ENCODE measurements around the gene PLEK2.
A peak's percentile ranks its signal among the peaks of the same experiment; 100 is the strongest.
"Not testable (repeated sequence)": the region's sequence is repeated elsewhere in the genome, so short reads cannot be mapped to it uniquely, and the experiment has no call there.

The PLEK2 gene

GRCh38 chr14:67426983-67427606, 15.1 kb upstream of the PLEK2 start:
- DNase-seq: peak; percentile 81

GRCh38 chr14:67426161-67426560, 14.2 kb upstream of the PLEK2 start:
- no peak for DNase-seq

- DNase-seq: no peak
These were observed 13.6 kb upstream of the PLEK2 start for GRCh38 chr14:67425608-67426007.

GRCh38 chr14:67424539-67424938, 12.6 kb upstream of the PLEK2 start:
- no peak for DNase-seq

- no peak for DNase-seq
These were observed 11.5 kb upstream of the PLEK2 start for GRCh38 chr14:67423424-67423823.

- DNase-seq: no peak
These were observed 9.6 kb upstream of the PLEK2 start for GRCh38 chr14:67421356-67422224.

GRCh38 chr14:67420102-67420739, 8.3 kb upstream of the PLEK2 start:
- peak; percentile 57 for DNase-seq

- no peak for DNase-seq
These were observed 6.6 kb upstream of the PLEK2 start for GRCh38 chr14:67418401-67419191.

- DNase-seq: no peak
These were observed 5.7 kb upstream of the PLEK2 start for GRCh38 chr14:67417633-67418032.

- no peak for DNase-seq
These were observed 4.8 kb upstream of the PLEK2 start for GRCh38 chr14:67416810-67417209.

- DNase-seq: no peak
These were observed 4.1 kb upstream of the PLEK2 start for GRCh38 chr14:67416085-67416484.

- DNase-seq: not testable (repeated sequence)
These were observed 3.6 kb upstream of the PLEK2 start for GRCh38 chr14:67415610-67416009.

- DNase-seq: peak; percentile 62
These were observed 2.1 kb upstream of the PLEK2 start for GRCh38 chr14:67413806-67414769.

GRCh38 chr14:67411370-67411769, 595 bp downstream of the PLEK2 start:
- no peak for DNase-seq

- DNase-seq: no peak
These were observed 1.7 kb downstream of the PLEK2 start for GRCh38 chr14:67410313-67410712.

GRCh38 chr14:67409461-67409860, 2.5 kb downstream of the PLEK2 start:
- no peak for DNase-seq

GRCh38 chr14:67408122-67408801, 3.7 kb downstream of the PLEK2 start:
- DNase-seq: not testable (repeated sequence)

- DNase-seq: no peak
These were observed 6.2 kb downstream of the PLEK2 start for GRCh38 chr14:67405771-67406170.

- no peak for DNase-seq
These were observed 11.5 kb downstream of the PLEK2 start for GRCh38 chr14:67400434-67400833.

- DNase-seq: no peak
These were observed 14.4 kb downstream of the PLEK2 start for GRCh38 chr14:67397536-67397935.

- no peak for DNase-seq
These were observed 15.5 kb downstream of the PLEK2 start for GRCh38 chr14:67396381-67396970.
